Ovary (tissue), 9 donors: Measurements from ENCODE around the gene TMPO. TPM values are rescaled to one million over a fixed set of nuclear protein-coding genes. Genes with fewer than 3 reads are reported as not detected.
"Not testable (repeated sequence)": the region's sequence is repeated elsewhere in the genome, so short reads cannot be mapped to it uniquely, and the experiment has no call there.

Experiments used
- DNase-seq, 5 donors: peaks; one replicate each; pipeline ENCODE4 v3.0.0-alpha.2; 2019 to 2020
- H3K27ac ChIP-seq, 2 donors: fragments of 200-600 bp; one replicate each; pipeline versions ENCODE4 v1.5.1 to v1.8.0; 2019 to 2022
- H3K27me3 ChIP-seq: fragments of 200-600 bp; one replicate; pipeline ENCODE4 v1.8.0; 2022
- H3K36me3 ChIP-seq: fragments of 200-600 bp; sonication (generic); one replicate; pipeline ENCODE4 v1.5.1; 2019
- H3K4me1 ChIP-seq: one replicate; pipeline ENCODE4 v1.8.1; 2013; ENCODE audit warnings: mild to moderate bottlenecking, moderate library complexity; ENCODE audit not compliant: insufficient read depth
- H3K4me3 ChIP-seq: fragments of 200-600 bp; sonication (generic); one replicate; pipeline ENCODE4 v1.5.1; 2017
- H3K9me3 ChIP-seq, 2 donors: fragments of 200-600 bp in 1 of 2; sonication (generic) in 1 of 2; one replicate each; pipeline versions ENCODE4 v1.5.1 to v1.8.1; 2013 to 2019; ENCODE audit warnings: mild to moderate bottlenecking in 1 of 2, moderate library complexity in 1 of 2
- CTCF ChIP-seq, 3 donors: fragments of 450-650 bp in 2 of 3; fragments of 200-600 bp in 1 of 3; IDR thresholded peaks; one replicate each; pipeline versions ENCODE4 v1.5.1 to v1.8.0; 2016 to 2022; ENCODE audit warnings: antibody characterized with exemption in 3 of 3, mild to moderate bottlenecking in 1 of 3
- EP300 ChIP-seq: sonication (generic); formaldehyde crosslinking; IDR thresholded peaks from one replicate; pipeline ENCODE4 v1.6.1; 2017; ENCODE audit warnings: antibody characterized with exemption
- POLR2A ChIP-seq: fragments of 450-650 bp; IDR thresholded peaks from one replicate; pipeline ENCODE4 v1.6.1; 2017; ENCODE audit warnings: antibody characterized with exemption, mild to moderate bottlenecking, moderate library complexity
- WGBS, 3 donors: extraction: QIAGEN DNeasy Blood & Tissue Kit in 1 of 3; methylation state at CpG; one replicate each; pipeline versions ENCODE4 v1.1.5 to v1.1.7; 2013 to 2017; 5-methylcytosine and 5-hydroxymethylcytosine counted together
- intact Hi-C, 4 donors: fragments of 100-400 bp; cut with DNase I; formaldehyde crosslinking; loops; one replicate each; pipeline versions ENCODE4 v1.11.0 to v1.15.1; 2022 to 2023
- polyA plus RNA-seq, 2 donors: library from polyadenylated mRNA; stranded (reverse); fragments of 200-250 nt in 1 of 2; fragments of 350-450 nt in 1 of 2; fragmentation: Illumina TruSeq in 1 of 2; extraction: RNeasy Lipid Tissue Mini Kit (QIAGEN cat#74804) in 1 of 2; gene quantifications; one replicate each; pipeline ENCODE4 v1.2.3, GENCODE V29; 2013 to 2014
- total RNA-seq, 7 donors: library from RNA; depleted of rRNA in 2 of 7; stranded (reverse); fragments of >200 nt in 2 of 7; fragmentation: NEBNext Ultra II Directional in 3 of 7; extraction: Animal tissue kit (Norgen Biotek cat#: 25700) in 3 of 7; gene quantifications; one replicate each; pipeline versions ENCODE4 v1.1.0 to v1.2.4, GENCODE V29; 2016 to 2023
- donor health status: DM: no; HTN: no; CAD: no; lungs with moderate emphysema.
- donor health status: DM: no; HTN: no; CAD: no.
- donor health status: Bipolar disorder and iron deficiency.
- donor health status: DM: yes; HTN: yes; CAD: no.
- donor health status: DM: no; HTN: no; CAD: no.
- donor health status: DM: yes; HTN: yes; CAD: no.

The TMPO gene
- total and polyA plus RNA-seq, 9 donors, result 48.4 to 144 (median 116) TPM

- no peak overlapping the region for H3K27ac ChIP-seq
- no peaks in the 10 kb centered on the region for H3K4me1 ChIP-seq
- H3K27me3 ChIP-seq, result no peaks in the 10 kb centered on the region
- no peaks in the 10 kb centered on the region for H3K9me3 ChIP-seq
- intact Hi-C loops, result no loop called here
- H3K36me3 ChIP-seq, result no peaks in the 10 kb centered on the region
- TF ChIP-seq CTCF (IDR thresholded peaks at IDR 0.05) (no peak), POLR2A (no peak), EP300 (no peak)
- H3K4me3 ChIP-seq, result no peak overlapping the region
- no peak for DNase-seq
Observed at GRCh38 chr12:98543701-98544100, 28.3 kb downstream of the TMPO start.

GRCh38 chr12:98544751-98545150 is 29.4 kb downstream of the TMPO start:
- H3K36me3 ChIP-seq, result no peaks in the 10 kb centered on the region
- no peaks in the 10 kb centered on the region for H3K27me3 ChIP-seq
- intact Hi-C loops, result no loop called here
- no peak for DNase-seq
- TF ChIP-seq EP300 (no peak), CTCF (IDR thresholded peaks at IDR 0.05) (no peak), POLR2A (no peak)
- 85 to 93% (median 89%) methylated on average over 1 of the region's 1 CpG for WGBS, 3 donors
- H3K27ac ChIP-seq, result no peak overlapping the region
- no peaks in the 10 kb centered on the region for H3K9me3 ChIP-seq
- H3K4me3 ChIP-seq, result no peak overlapping the region
- H3K4me1 ChIP-seq, result no peaks in the 10 kb centered on the region

DNA sequence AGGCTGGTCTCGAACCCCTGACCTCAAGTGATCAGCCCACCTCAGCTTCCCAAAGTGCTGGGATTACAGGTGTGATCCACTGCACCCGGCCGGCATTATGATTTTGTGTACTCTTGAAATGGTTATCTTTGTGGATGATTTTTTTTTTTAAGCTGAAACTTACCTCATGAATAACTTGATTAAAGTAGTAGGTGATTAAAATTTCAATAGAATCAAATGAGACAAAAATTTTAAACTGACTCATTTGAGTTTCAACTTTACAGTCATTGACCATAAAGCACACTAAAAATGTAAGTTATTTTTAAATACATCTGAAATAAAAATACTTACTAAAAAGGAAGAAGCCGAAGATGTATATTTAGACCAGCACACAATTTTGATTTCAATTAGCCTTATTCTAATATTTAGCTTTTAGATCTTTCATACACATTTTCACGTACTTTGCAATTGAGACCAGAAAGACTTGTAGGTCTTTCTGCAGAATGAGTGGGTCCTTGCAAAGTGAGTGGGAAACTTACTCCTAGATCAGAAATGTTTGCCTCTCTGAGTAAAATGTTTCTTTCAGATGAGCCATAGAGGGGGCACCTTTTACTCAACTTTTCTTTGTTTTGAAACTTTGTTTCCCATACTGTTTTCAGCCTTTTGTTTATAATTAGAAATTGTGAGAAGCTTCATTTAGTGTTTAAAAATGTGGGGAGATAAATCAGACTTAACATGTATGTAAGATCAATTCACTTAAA is 34.2 kb downstream of the TMPO start:
- H3K27me3 ChIP-seq, result no peaks in the 10 kb centered on the region
- H3K27ac ChIP-seq, result no peak overlapping the region
- intact Hi-C loops, result no loop called here
- no peak for DNase-seq
- H3K36me3 ChIP-seq, result no peaks in the 10 kb centered on the region
- H3K4me3 ChIP-seq, result no peak overlapping the region
- H3K9me3 ChIP-seq, result no peaks in the 10 kb centered on the region
- no peaks in the 10 kb centered on the region for H3K4me1 ChIP-seq
- TF ChIP-seq POLR2A (no peak), EP300 (no peak), CTCF (IDR thresholded peaks at IDR 0.05) (no peak)
- WGBS, 3 donors, result 88 to 91% (median 91%) methylated on average over 5 of the region's 5 CpGs

DNA sequence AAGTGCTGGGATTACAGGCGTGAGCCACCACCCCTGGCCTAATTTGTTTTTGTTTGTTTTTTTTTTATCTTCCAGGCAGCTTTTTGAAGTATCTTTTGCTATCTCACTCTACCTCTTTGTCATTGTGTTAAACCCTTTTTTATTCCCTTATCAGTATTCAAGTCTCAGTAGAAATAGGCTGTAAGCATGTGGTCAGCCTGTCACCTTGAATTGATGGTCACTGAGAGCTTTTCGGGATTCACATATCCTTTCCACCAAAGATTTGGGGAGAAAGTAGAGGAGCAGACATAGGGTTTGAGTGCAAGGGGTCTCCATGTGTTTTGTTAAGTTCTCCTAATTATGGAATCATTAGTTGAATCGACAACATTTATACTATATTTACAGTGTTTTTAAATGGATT is 36.4 kb downstream of the TMPO start:
- intact Hi-C loops, result no loop called here
- DNase-seq, result no peak
- H3K27ac ChIP-seq, result no peak overlapping the region
- no peaks in the 10 kb centered on the region for H3K36me3 ChIP-seq
- no peaks in the 10 kb centered on the region for H3K4me1 ChIP-seq
- TF ChIP-seq EP300 (no peak), POLR2A (no peak), CTCF (IDR thresholded peaks at IDR 0.05) (no peak)
- 93 to 95% (median 95%) methylated on average over 3 of the region's 3 CpGs for WGBS, 3 donors
- H3K9me3 ChIP-seq, result no peaks in the 10 kb centered on the region
- H3K4me3 ChIP-seq, result no peak overlapping the region
- H3K27me3 ChIP-seq, result no peaks in the 10 kb centered on the region

- H3K27ac ChIP-seq, intact Hi-C loops, H3K4me1 ChIP-seq, DNase-seq, H3K27me3 ChIP-seq, H3K4me3 ChIP-seq, H3K9me3 ChIP-seq, H3K36me3 ChIP-seq: not testable (repeated sequence)
- WGBS, 3 donors, result 83 to 85% (median 84%) methylated on average over 4 of the region's 4 CpGs
Observed at GRCh38 chr12:98558097-98558496, 42.7 kb downstream of the TMPO start.
